Panc1 (cell line): ENCODE results near the gene KAT6B. TPM values are rescaled to one million over a fixed set of nuclear protein-coding genes. Genes with fewer than 3 reads are reported as not detected.

ENCODE experiments used
- ATAC-seq: fragments of 200-7000 bp; cut with Tn5 transposase; 2 replicates; pipeline ENCODE4 v1.9.1; 2020; ENCODE audit warnings: mild to moderate bottlenecking, moderate library complexity
- BruUV-seq: library from RNA; stranded (reverse); fragments of 400-500 nt; replicated peaks from 2 replicates; lab custom pipeline; 2021; lab: Mats Ljungman, UMichigan
- CTCF ChIA-PET: fragments of 300-600 bp; sonication (Branson Sonifier 250); formaldehyde crosslinking; loops from one replicate; lab custom pipeline; 2022; ENCODE audit warnings: antibody characterized with exemption; lab: Charles Lee
- POLR2A ChIA-PET: fragments of 300-600 bp; sonication (Branson Sonifier 250); formaldehyde crosslinking; loops from one replicate; lab custom pipeline; 2022; ENCODE audit warnings: antibody characterized with exemption; lab: Charles Lee
- DNase-seq: peaks from one replicate; pipeline ENCODE4 v3.0.0-alpha.2; 2010; ENCODE audit warnings: low read depth, low spot score
- H3K27ac ChIP-seq: 2 replicates; pipeline ENCODE4 v1.5.1; 2011; ENCODE audit warnings: mild to moderate bottlenecking, low read length, inconsistent platforms
- H3K27me3 ChIP-seq: fragments of 200-500 bp; sonication (Bioruptor generic); 2 replicates; pipeline ENCODE4 v1.6.0; 2014; ENCODE audit warnings: low read length, inconsistent platforms; ENCODE audit not compliant: control insufficient read depth, insufficient read depth
- H3K36me3 ChIP-seq: fragments of 200-500 bp; sonication (Bioruptor generic); 2 replicates; pipeline ENCODE4 v1.5.1; 2014; ENCODE audit warnings: inconsistent platforms, mild to moderate bottlenecking, low read length, moderate library complexity; ENCODE audit not compliant: control insufficient read depth, insufficient read depth
- H3K4me1 ChIP-seq: 2 replicates; pipeline ENCODE4 v1.5.1; 2011; ENCODE audit warnings: inconsistent platforms, mild to moderate bottlenecking, low read length, moderate library complexity; ENCODE audit not compliant: control insufficient read depth, insufficient read depth
- H3K4me3 ChIP-seq, 2 experiments: 2 replicates each; pipeline ENCODE4 v1.5.1; 2011 to 2012; ENCODE audit warnings: low read depth in 2 of 2, low read length in 2 of 2, mild to moderate bottlenecking in 2 of 2, inconsistent platforms in 1 of 2, moderate library complexity in 1 of 2
- H3K9me3 ChIP-seq: fragments of 200-500 bp; sonication (Bioruptor generic); 2 replicates; pipeline ENCODE4 v1.5.1; 2014; ENCODE audit warnings: low read depth, mild to moderate bottlenecking, inconsistent platforms, low read length, moderate library complexity; ENCODE audit not compliant: control insufficient read depth, insufficient read depth
- POLR2AphosphoS5 ChIP-seq: IDR thresholded peaks from 2 replicates; pipeline ENCODE4 v1.6.1; 2012; ENCODE audit warnings: mild to moderate bottlenecking, low read depth, low read length, moderate library complexity
- REST ChIP-seq, 2 experiments: IDR thresholded peaks; 2 replicates each; pipeline ENCODE4 v1.6.1; 2011 to 2012; ENCODE audit warnings: low read depth in 2 of 2, control low read depth in 1 of 2, low read length in 1 of 2, mild to moderate bottlenecking in 1 of 2, moderate library complexity in 1 of 2; ENCODE audit not compliant: insufficient read depth in 1 of 2
- SIN3A ChIP-seq: IDR thresholded peaks from 2 replicates; pipeline ENCODE4 v1.6.1; 2012; ENCODE audit warnings: low read depth, mild to moderate bottlenecking, low read length, moderate library complexity, borderline replicate concordance; ENCODE audit not compliant: insufficient read depth
- TCF7L2 ChIP-seq: IDR thresholded peaks from 2 replicates; pipeline ENCODE4 v1.6.1; 2011; ENCODE audit warnings: mild to moderate bottlenecking, low read depth, low read length, inconsistent platforms
- in situ Hi-C: cut with HindIII; loops from 2 replicates; pipeline ENCODE4 v1.10.0; 2016; ENCODE audit warnings: low sequenced_read_pairs, low pct_unique_long_range_greater_than_20kb
- intact Hi-C: fragments of 100-400 bp; cut with micrococcal nuclease; formaldehyde crosslinking; loops from one replicate; pipeline ENCODE4 v1.10.0; 2022; ENCODE audit not compliant: unreplicated experiment
- total RNA-seq: library from RNA; stranded (reverse); gene quantifications from one replicate; pipeline ENCODE4 v1.2.1, GENCODE V29; 2021; ENCODE audit not compliant: unreplicated experiment
- TF ChIP-seq, protein P1 (sequence below): fragments of 450-650 bp; IDR thresholded peaks from 2 replicates; pipeline ENCODE4 v1.5.1; 2017; ENCODE audit warnings: mild to moderate bottlenecking

KAT6B gene
- total RNA-seq, 1 experiment from 2014 or later: 31.1 TPM

DNA sequence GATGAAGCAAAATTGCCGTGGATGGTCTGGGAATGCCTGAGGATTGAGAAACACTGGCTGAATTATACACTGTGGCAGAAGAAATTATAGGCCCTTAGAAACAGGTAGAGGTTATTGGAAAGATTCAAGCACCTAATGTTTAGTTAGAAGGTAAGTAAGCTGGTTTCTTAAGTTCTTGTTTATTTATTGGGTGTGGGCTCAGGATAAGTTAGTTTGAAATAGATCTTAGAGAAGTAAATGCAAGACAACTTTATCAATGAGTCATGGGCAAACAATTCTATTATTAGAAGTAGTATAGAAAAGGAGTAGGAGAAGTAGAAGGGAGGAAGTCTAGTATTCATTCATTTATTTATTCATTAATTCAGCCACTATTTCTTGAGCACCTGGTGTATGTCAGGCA is 96.5 kb downstream of the KAT6B start:
- DNase-seq (no peak), ATAC-seq (no peak)
- BruUV-seq: no TSS peak
- POLR2A ChIA-PET: no interaction called here
- H3K27me3 ChIP-seq: no peaks in the 10 kb centered on the region
- peaks cover 47% of the 10 kb centered on the region for H3K4me1 ChIP-seq
- intact Hi-C loops: no loop called here
- H3K9me3 ChIP-seq: peaks cover 11% of the 10 kb centered on the region; the same call in 1 of the 2 replicates
- peak overlapping the region; percentile 81 for H3K27ac ChIP-seq
- CTCF ChIA-PET: no interaction called here
- no peak for TF ChIP-seq TCF7L2
- no peak for TF ChIP-seq SIN3A
- no peak for TF ChIP-seq POLR2AphosphoS5
- TF ChIP-seq, protein P1, sequence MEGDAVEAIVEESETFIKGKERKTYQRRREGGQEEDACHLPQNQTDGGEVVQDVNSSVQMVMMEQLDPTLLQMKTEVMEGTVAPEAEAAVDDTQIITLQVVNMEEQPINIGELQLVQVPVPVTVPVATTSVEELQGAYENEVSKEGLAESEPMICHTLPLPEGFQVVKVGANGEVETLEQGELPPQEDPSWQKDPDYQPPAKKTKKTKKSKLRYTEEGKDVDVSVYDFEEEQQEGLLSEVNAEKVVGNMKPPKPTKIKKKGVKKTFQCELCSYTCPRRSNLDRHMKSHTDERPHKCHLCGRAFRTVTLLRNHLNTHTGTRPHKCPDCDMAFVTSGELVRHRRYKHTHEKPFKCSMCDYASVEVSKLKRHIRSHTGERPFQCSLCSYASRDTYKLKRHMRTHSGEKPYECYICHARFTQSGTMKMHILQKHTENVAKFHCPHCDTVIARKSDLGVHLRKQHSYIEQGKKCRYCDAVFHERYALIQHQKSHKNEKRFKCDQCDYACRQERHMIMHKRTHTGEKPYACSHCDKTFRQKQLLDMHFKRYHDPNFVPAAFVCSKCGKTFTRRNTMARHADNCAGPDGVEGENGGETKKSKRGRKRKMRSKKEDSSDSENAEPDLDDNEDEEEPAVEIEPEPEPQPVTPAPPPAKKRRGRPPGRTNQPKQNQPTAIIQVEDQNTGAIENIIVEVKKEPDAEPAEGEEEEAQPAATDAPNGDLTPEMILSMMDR: no peak
- TF ChIP-seq REST (IDR thresholded peaks at IDR 0.05; ENCODE audit: insufficient read depth in 1 of 2, low read depth in 2 of 2, low read length in 1 of 2): no peak
- in situ Hi-C loops: no loop called here
- H3K36me3 ChIP-seq: no peaks in the 10 kb centered on the region
- H3K4me3 ChIP-seq: no peak overlapping the region

- intact Hi-C loops (no loop called here), in situ Hi-C loops (no loop called here)
- POLR2A ChIA-PET: no interaction called here
- DNase-seq: no peak
- peak; percentile 38 for ATAC-seq
- H3K9me3 ChIP-seq: peaks cover 11% of the 10 kb centered on the region; the same call in 1 of the 2 replicates
- no peaks in the 10 kb centered on the region for H3K36me3 ChIP-seq
- no TSS peak for BruUV-seq
- peaks cover 47% of the 10 kb centered on the region for H3K4me1 ChIP-seq
- peak overlapping the region; percentile 81 for H3K27ac ChIP-seq
- TF ChIP-seq REST (IDR thresholded peaks at IDR 0.05; ENCODE audit: insufficient read depth in 1 of 2, low read depth in 2 of 2, low read length in 1 of 2): no peak
- TF ChIP-seq POLR2AphosphoS5: no peak
- TF ChIP-seq SIN3A: no peak
- TF ChIP-seq, protein P1: no peak
- no peak for TF ChIP-seq TCF7L2
- H3K4me3 ChIP-seq: no peak overlapping the region
- no peaks in the 10 kb centered on the region for H3K27me3 ChIP-seq
- CTCF ChIA-PET: no interaction called here
These were observed 97.2 kb downstream of the KAT6B start for GRCh38 chr10:74923556-74923955.
